SHP77 (cell line): ENCODE measurements around the gene RNF14.

Experiments
- DNase-seq, 2 experiments: peaks; one replicate each; lab custom pipeline; 2025; lab: John Stamatoyannopoulos, UW

The RNF14 gene

GRCh38 chr5:141947316-141947715, 21.6 kb upstream of the RNF14 start:
- no peak for DNase-seq

- DNase-seq = no peak
Observed at GRCh38 chr5:141948812-141949211, 20.1 kb upstream of the RNF14 start.

- DNase-seq = no peak
Observed at GRCh38 chr5:141949511-141949910, 19.4 kb upstream of the RNF14 start.

- no peak for DNase-seq
Observed at GRCh38 chr5:141950207-141951005, 18.5 kb upstream of the RNF14 start.

- DNase-seq = peak in 1 of 2 experiments; percentile 10
Observed at GRCh38 chr5:141951332-141951781, 17.5 kb upstream of the RNF14 start.

- no peak for DNase-seq
Observed at GRCh38 chr5:141952020-141952419, 16.9 kb upstream of the RNF14 start.

GRCh38 chr5:141954194-141954593, 14.7 kb upstream of the RNF14 start:
- no peak for DNase-seq

GRCh38 chr5:141957367-141957996, 11.4 kb upstream of the RNF14 start:
- DNase-seq = peak in 1 of 2 experiments; percentile 12

GRCh38 chr5:141958113-141958512, 10.8 kb upstream of the RNF14 start, which contains the start of gene PCDH12:
Gene PCDH12, minus strand, starts transcription at chr5:141958202. Its CDS starts 351 bp downstream, at chr5:141957851.
- DNase-seq = no peak

- no peak for DNase-seq
Observed at GRCh38 chr5:141958546-141959172, 10.2 kb upstream of the RNF14 start.

GRCh38 chr5:141960018-141960417, 8.9 kb upstream of the RNF14 start:
- DNase-seq = peak in 1 of 2 experiments; percentile 43

GRCh38 chr5:141960449-141961323, 8.2 kb upstream of the RNF14 start:
- peak; percentile 85 to 87 for DNase-seq

- no peak for DNase-seq
Observed at GRCh38 chr5:141961466-141961865, 7.4 kb upstream of the RNF14 start.

GRCh38 chr5:141963701-141964100, 5.2 kb upstream of the RNF14 start:
- DNase-seq = no peak

- DNase-seq = no peak
Observed at GRCh38 chr5:141965071-141965470, 3.8 kb upstream of the RNF14 start.

- DNase-seq = no peak
Observed at GRCh38 chr5:141966275-141966962, 2.5 kb upstream of the RNF14 start.

GRCh38 chr5:141966963-141967333, 2.0 kb upstream of the RNF14 start:
- no peak for DNase-seq

- no peak for DNase-seq
Observed at GRCh38 chr5:141969783-141970771, 1.2 kb downstream of the RNF14 start.

- DNase-seq = no peak
Observed at GRCh38 chr5:141973871-141974595, 5.1 kb downstream of the RNF14 start.
